K562 (cell line): Measurements from ENCODE around the gene ELOB. TPM values are rescaled to one million over a fixed set of nuclear protein-coding genes. Genes with fewer than 3 reads are reported as not detected.

Source experiments
- DMBX1 ChIP-seq: fragments of 250-450 bp; sonication (Bioruptor Pico); IDR thresholded peaks from 2 replicates; pipeline ENCODE4 v1.8.0; 2022; ENCODE audit warnings: inconsistent platforms, mild to moderate bottlenecking, moderate library complexity, borderline replicate concordance
- EHMT2 ChIP-seq: fragments of 450-650 bp; IDR thresholded peaks from 2 replicates; pipeline ENCODE4 v1.6.1; 2018; ENCODE audit warnings: antibody characterized with exemption
- FIP1L1 ChIP-seq: fragments of 200-400 bp; formaldehyde crosslinking; IDR thresholded peaks from 2 replicates; pipeline ENCODE4 v1.6.1; 2018; ENCODE audit warnings: mild to moderate bottlenecking, low read depth, low read length; ENCODE audit not compliant: poor library complexity, severe bottlenecking
- KAT7 ChIP-seq: sonication (generic); formaldehyde crosslinking; IDR thresholded peaks from 2 replicates; pipeline ENCODE4 v1.8.0; 2022; ENCODE audit warnings: missing genetic modification reagents, mild to moderate bottlenecking, borderline replicate concordance
- NFIX ChIP-seq: fragments of 250-450 bp; sonication (Bioruptor Pico); IDR thresholded peaks from 2 replicates; pipeline ENCODE4 v1.4.0; 2020; ENCODE audit warnings: low read depth, mild to moderate bottlenecking, moderate library complexity
- PHF20 ChIP-seq: fragments of 450-650 bp; IDR thresholded peaks from 2 replicates; pipeline ENCODE4 v1.6.1; 2018; ENCODE audit not compliant: partially characterized antibody
- POLR2G ChIP-seq: fragments of 200-400 bp; formaldehyde crosslinking; IDR thresholded peaks from 2 replicates; pipeline ENCODE4 v1.6.1; 2017; ENCODE audit warnings: low read depth, mild to moderate bottlenecking, antibody characterized with exemption, low read length, moderate library complexity
- THRAP3 ChIP-seq: fragments of 450-650 bp; IDR thresholded peaks from 2 replicates; pipeline ENCODE4 v1.6.1; 2016; ENCODE audit warnings: mild to moderate bottlenecking, inconsistent platforms, borderline replicate concordance
- ZNF133 ChIP-seq: fragments of 250-450 bp; sonication (Bioruptor Pico); IDR thresholded peaks from 2 replicates; pipeline ENCODE4 v1.4.0; 2020; ENCODE audit warnings: mild to moderate bottlenecking
- ZNF41 ChIP-seq: fragments of 250-450 bp; sonication (Bioruptor Pico); conservative IDR thresholded peaks from 2 replicates; pipeline ENCODE4 v1.4.0; 2020; ENCODE audit warnings: mild to moderate bottlenecking
- ZNF77 ChIP-seq: fragments of 250-450 bp; sonication (Bioruptor Pico); IDR thresholded peaks from 2 replicates; pipeline ENCODE4 v1.5.0; 2020
- polyA plus RNA-seq, 8 experiments: library from polyadenylated mRNA; depleted of rRNA in 4 of 8; stranded (reverse) in 5 of 8; unstranded in 3 of 8; fragments of >200 nt; fragmentation: Nextera tagmentation in 2 of 8; fragmentation: Illumina TruSeq in 1 of 8; extraction: Ambion mirVana in 2 of 8; extraction: Trizol in 1 of 8; gene quantifications; 2 replicates each; pipeline versions ENCODE4 v1.2.1 to v1.2.3, GENCODE V29; 2011 to 2014; ENCODE audit warnings: inconsistent platforms in 1 of 8, missing spikeins in 1 of 8
- total RNA-seq, 7 experiments: library from RNA; depleted of rRNA in 6 of 7; stranded (reverse); fragments of >200 nt in 6 of 7; fragmentation: Illumina TruSeq in 2 of 7; extraction: Trizol in 2 of 7; gene quantifications; 2 replicates each; pipeline versions ENCODE4 v1.2.1 to v1.2.3, GENCODE V29; 2011 to 2021; ENCODE audit warnings: low replicate concordance in 1 of 7
- TF ChIP-seq, protein P1 (sequence below): fragments of 250-450 bp; sonication (Bioruptor Pico); IDR thresholded peaks from 2 replicates; pipeline ENCODE4 v1.5.1; 2021; ENCODE audit warnings: mild to moderate bottlenecking

ELOB gene
- total and polyA plus RNA-seq, 9 of the 15 experiments (the other 6 are each of a cell fraction or from before 2014, with no cell fraction given) = 63.2 to 791 (median 237) TPM

DNA sequence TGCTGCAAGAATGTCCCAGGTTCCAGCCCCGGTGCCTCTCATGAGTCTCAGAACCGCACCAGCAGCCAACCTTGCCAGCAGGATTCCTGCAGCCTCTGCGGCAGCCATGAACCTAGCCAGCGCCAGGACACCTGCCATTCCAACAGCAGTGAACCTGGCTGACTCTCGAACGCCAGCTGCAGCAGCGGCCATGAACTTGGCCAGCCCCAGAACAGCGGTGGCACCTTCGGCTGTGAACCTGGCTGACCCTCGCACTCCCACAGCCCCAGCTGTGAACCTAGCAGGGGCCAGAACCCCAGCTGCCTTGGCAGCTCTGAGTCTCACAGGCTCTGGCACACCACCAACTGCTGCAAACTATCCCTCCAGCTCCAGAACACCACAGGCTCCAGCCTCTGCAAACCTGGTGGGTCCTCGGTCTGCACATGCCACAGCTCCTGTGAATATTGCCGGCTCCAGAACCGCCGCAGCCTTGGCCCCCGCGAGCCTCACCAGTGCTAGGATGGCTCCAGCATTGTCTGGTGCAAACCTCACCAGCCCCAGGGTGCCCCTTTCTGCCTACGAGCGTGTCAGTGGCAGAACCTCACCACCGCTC lies 9.8 kb downstream of the ELOB start (continued):
- TF ChIP-seq DMBX1 (no peak), FIP1L1 (no peak), THRAP3 (no peak), EHMT2 (no peak), ZNF77 (no peak), NFIX (no peak), PHF20 (no peak), ZNF133 (CRISPR knock-in tag) (no peak), POLR2G (peak; percentile 71), KAT7 (CRISPR knock-in tag) (no peak), ZNF41 (CRISPR knock-in tag) (no peak)
- TF ChIP-seq, protein P1, sequence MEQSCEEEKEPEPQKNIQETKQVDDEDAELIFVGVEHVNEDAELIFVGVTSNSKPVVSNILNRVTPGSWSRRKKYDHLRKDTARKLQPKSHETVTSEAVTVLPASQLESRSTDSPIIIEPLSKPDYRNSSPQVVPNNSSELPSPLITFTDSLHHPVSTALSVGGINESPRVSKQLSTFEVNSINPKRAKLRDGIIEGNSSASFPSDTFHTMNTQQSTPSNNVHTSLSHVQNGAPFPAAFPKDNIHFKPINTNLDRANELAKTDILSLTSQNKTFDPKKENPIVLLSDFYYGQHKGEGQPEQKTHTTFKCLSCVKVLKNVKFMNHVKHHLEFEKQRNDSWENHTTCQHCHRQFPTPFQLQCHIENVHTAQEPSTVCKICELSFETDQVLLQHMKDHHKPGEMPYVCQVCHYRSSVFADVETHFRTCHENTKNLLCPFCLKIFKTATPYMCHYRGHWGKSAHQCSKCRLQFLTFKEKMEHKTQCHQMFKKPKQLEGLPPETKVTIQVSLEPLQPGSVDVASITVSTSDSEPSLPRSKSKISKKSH (CRISPR knock-in tag) = no peak
